Heart left ventricle (tissue), 16 donors: Measurements from ENCODE around the gene DBET. TPM values are rescaled to one million over a fixed set of nuclear protein-coding genes. Genes with fewer than 3 reads are reported as not detected.
A peak's percentile ranks its signal among the peaks of the same experiment; 100 is the strongest.

Experiments used
- ATAC-seq, 4 donors: fragments of 200-7000 bp; cut with Tn5 transposase; one replicate each; pipeline ENCODE4 v1.9.1; 2020 to 2022; ENCODE audit warnings: moderate library complexity in 4 of 4, mild to moderate bottlenecking in 3 of 4, moderate number of reproducible peaks in 1 of 4
- DNase-seq, 5 donors: peaks; one replicate each; pipeline ENCODE4 v3.0.0-alpha.2; 2020
- H3K27ac ChIP-seq, 12 donors: fragments of 200-600 bp; sonication (generic) in 4 of 12; one replicate each; pipeline versions ENCODE4 v1.5.0 to v1.8.0; 2016 to 2022; ENCODE audit warnings: mild to moderate bottlenecking in 2 of 12
- H3K27me3 ChIP-seq, 9 donors: fragments of 200-600 bp; sonication (generic) in 2 of 9; one replicate each; pipeline versions ENCODE4 v1.5.1 to v1.8.0; 2016 to 2022; ENCODE audit warnings: mild to moderate bottlenecking in 3 of 9
- H3K36me3 ChIP-seq, 9 donors: fragments of 200-600 bp; sonication (generic) in 2 of 9; one replicate each; pipeline versions ENCODE4 v1.5.0 to v1.8.0; 2018 to 2022; ENCODE audit warnings: mild to moderate bottlenecking in 2 of 9
- H3K4me1 ChIP-seq, 12 donors: fragments of 200-600 bp; sonication (generic) in 4 of 12; one replicate each; pipeline versions ENCODE4 v1.5.0 to v1.8.0; 2016 to 2022; ENCODE audit warnings: mild to moderate bottlenecking in 3 of 12
- H3K4me3 ChIP-seq, 12 donors: fragments of 200-600 bp; sonication (generic) in 4 of 12; one replicate each; pipeline versions ENCODE4 v1.5.0 to v1.8.0; 2017 to 2022; ENCODE audit warnings: mild to moderate bottlenecking in 9 of 12, moderate library complexity in 4 of 12
- H3K9me3 ChIP-seq, 12 donors: fragments of 200-600 bp; sonication (generic) in 4 of 12; one replicate each; pipeline versions ENCODE4 v1.5.0 to v1.8.0; 2016 to 2022; ENCODE audit warnings: mild to moderate bottlenecking in 1 of 12
- POLR2A ChIP-seq, 2 donors: fragments of 450-650 bp; IDR thresholded peaks; one replicate each; pipeline ENCODE4 v1.6.1; 2017; ENCODE audit warnings: antibody characterized with exemption in 2 of 2, mild to moderate bottlenecking in 2 of 2, moderate library complexity in 2 of 2
- WGBS, 4 donors: extraction: QIAGEN DNeasy Blood & Tissue Kit in 2 of 4; methylation state at CpG; one replicate each; pipeline versions ENCODE4 v1.1.5 to v1.1.7; 2013 to 2018; 5-methylcytosine and 5-hydroxymethylcytosine counted together
- intact Hi-C, 10 donors: fragments of 100-400 bp; cut with DNase I; formaldehyde crosslinking; loops; one replicate each; pipeline versions ENCODE4 v1.11.1 to v1.14.2; 2022
- polyA plus RNA-seq, 2 donors: library from polyadenylated mRNA; stranded (reverse); fragments of 200-250 nt; gene quantifications; one replicate each; pipeline ENCODE4 v1.2.3, GENCODE V29; 2013
- total RNA-seq, 9 donors: library from RNA; depleted of rRNA in 2 of 9; stranded (reverse); fragments of >200 nt in 2 of 9; fragmentation: NEBNext Ultra II Directional in 3 of 9; extraction: Animal tissue kit (Norgen Biotek cat#: 25700) in 3 of 9; gene quantifications; one replicate each; pipeline versions ENCODE4 v1.1.0 to v1.2.4, GENCODE V29; 2016 to 2023
- TF ChIP-seq, protein P1 (sequence below), 12 donors: fragments of 200-600 bp; sonication (generic) in 4 of 12; IDR thresholded peaks; one replicate each; pipeline versions ENCODE4 v1.5.0 to v1.8.0; 2018 to 2022; ENCODE audit warnings: antibody characterized with exemption in 12 of 12, mild to moderate bottlenecking in 5 of 12
- donor health status: ischemic (EF 13 %, LVEDD 7.1; RV severe dilation, severe dysfunction).
- donor health status: healthy with polysubstance abuse.
- donor health status: DM: no; HTN: yes; CAD: no.
- donor health status: DM: no; HTN: no; CAD: no.
- donor health status: ischemic (EF 25% LVEDD 6.9; RV normal size, moderate dysfunction).
- donor health status: ischemic (EF 25% LVEDD 5.7; RV mildly dilated, moderate dysfunction).
- donor health status: healthy.
- donor health status: DM: yes; HTN: yes; CAD: no.
- donor health status: ischemic (EF 35%, LVEDD 5.7; RV mildly dilated, moderate dysfunction).
- donor health status: nonischemic (EF 11% LVEDD 7.7; RV severe dilation, severe dysfunction).
- donor health status: DM: yes; HTN: yes; CAD: no.
- donor health status: PGD.
- donor health status: ischemic (EF 29% LVEDD 5.4; RV normal size, mild dysfunction).
- donor health status: nonischemic (EF 23%, LVEDD 6.1; RV moderate dilation, normal function).

The DBET gene
- total and polyA plus RNA-seq, 11 donors: not detected

DNA sequence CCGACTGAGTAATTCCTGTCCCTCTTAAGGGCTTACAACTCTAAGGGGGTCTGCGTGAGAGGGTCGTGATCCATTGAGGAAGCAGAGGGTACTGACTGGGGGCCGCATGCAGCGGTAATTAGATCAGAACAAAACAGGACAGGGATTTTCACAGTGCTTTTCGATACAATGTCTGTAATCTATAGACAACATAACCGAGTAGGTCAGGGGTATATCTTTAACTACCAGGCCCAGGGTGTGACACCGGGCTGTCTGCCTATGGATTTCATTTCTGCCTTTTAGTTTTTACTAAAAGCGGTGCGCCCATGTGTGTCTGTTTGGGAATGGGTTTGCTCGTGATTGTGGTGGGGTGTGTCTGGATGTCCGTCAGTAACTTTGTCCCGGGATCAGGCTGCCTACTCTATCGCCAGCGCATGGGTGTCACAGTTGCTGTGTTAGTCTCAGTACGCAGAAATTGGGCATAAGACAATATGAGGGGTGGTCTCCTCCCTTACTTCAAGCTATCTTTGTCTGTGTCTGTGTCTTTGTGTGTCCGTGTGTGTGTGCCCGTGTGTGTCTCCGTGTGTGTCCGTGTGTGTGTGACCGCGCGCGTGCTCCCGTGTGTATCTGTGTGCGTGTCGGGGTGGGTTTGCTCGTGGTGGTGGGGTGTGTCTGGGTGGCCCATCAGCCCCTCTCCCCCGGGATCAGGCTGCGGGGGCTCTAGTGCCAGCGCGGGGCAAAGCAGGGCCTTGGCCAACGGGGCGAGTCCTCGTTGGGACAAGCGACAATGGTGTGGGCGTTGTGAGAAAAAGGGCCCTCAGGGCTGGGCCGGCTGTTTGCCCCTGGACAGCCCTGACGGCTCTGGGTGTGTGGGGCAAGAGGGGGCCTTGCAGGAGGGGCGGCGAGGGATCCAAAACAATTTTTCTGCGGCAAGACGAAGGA is 47.7 kb upstream of the DBET start:
- ATAC-seq (no peak), DNase-seq (no peak)
- TF ChIP-seq POLR2A (IDR thresholded peaks at IDR 0.05): no peak
- TF ChIP-seq, protein P1, sequence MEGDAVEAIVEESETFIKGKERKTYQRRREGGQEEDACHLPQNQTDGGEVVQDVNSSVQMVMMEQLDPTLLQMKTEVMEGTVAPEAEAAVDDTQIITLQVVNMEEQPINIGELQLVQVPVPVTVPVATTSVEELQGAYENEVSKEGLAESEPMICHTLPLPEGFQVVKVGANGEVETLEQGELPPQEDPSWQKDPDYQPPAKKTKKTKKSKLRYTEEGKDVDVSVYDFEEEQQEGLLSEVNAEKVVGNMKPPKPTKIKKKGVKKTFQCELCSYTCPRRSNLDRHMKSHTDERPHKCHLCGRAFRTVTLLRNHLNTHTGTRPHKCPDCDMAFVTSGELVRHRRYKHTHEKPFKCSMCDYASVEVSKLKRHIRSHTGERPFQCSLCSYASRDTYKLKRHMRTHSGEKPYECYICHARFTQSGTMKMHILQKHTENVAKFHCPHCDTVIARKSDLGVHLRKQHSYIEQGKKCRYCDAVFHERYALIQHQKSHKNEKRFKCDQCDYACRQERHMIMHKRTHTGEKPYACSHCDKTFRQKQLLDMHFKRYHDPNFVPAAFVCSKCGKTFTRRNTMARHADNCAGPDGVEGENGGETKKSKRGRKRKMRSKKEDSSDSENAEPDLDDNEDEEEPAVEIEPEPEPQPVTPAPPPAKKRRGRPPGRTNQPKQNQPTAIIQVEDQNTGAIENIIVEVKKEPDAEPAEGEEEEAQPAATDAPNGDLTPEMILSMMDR (IDR thresholded peaks at IDR 0.05): no peak
- Histone ChIP-seq H3K27me3 (peaks cover 36 to 100% (median 80%) of the 10 kb centered on the region in 9 donors), H3K9me3 (peaks cover 0 to 3% (median 0%) of the 10 kb centered on the region in 12 donors), H3K36me3 (no peaks in the 10 kb centered on the region), H3K27ac (no peak overlapping the region), H3K4me1 (peaks cover 0 to 41% (median 10%) of the 10 kb centered on the region in 12 donors), H3K4me3 (no peak overlapping the region)
- 14 to 19% (median 17%) methylated on average over 30 to 43 of the region's 43 CpGs for WGBS, 4 donors
- intact Hi-C loops: no loop called here

DNA sequence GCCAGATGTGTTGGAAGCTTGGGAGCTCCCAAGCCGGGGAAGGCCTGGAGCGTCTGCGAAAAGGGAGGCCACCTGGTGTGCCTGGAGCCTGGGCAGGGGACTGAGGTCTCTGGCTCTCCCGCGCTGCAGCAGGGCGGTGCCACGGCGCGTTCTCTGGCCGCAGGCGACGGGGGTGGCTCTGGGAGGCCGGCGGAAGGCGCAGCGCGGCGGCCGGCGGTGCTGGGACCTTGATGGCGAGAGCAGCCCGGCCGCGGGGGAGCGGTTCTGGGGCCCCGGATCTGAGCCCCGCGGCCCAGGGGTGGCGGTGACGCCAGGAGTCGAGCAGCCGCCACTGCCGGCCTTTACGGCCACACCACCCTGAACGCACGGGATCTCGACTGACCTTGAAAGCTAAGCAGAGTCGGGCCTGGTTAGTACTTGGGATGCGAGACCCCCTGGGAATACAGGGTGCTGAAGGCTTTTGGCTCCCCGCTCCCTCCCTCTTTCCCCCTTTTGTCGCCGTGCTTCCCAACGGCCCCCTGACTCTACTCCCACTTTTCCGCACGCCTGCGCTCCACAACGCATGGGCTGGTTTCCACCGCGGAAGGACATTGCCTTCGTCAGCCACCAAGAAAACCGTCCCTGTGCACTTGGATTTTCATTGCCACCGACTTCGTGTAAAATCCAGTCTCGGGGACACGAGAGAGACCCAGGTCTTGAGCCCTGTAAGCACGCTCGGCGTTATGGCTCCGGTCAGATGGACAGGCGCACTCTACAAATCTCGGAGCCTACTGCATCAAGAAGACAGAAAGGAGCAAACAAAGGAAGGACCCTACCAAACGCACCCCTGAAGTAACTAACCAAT is 46.7 kb upstream of the DBET start:
- DNase-seq (no peak), ATAC-seq (peak in 1 of 4 donors; percentile 23)
- Histone ChIP-seq H3K4me1 (peaks cover 0 to 41% (median 10%) of the 10 kb centered on the region in 12 donors), H3K27me3 (peaks cover 36 to 92% (median 77%) of the 10 kb centered on the region in 9 donors), H3K9me3 (peaks cover 0 to 3% (median 0%) of the 10 kb centered on the region in 12 donors), H3K36me3 (no peaks in the 10 kb centered on the region), H3K27ac (no peak overlapping the region), H3K4me3 (peak overlapping the region in 3 of 12 donors; percentile 9 to 31 (median 16))
- WGBS, 4 donors: 2 to 8% (median 5%) methylated on average over 24 to 62 of the region's 62 CpGs
- intact Hi-C loops: no loop called here
- TF ChIP-seq, protein P1 (IDR thresholded peaks at IDR 0.05): no peak
- no peak for TF ChIP-seq POLR2A (IDR thresholded peaks at IDR 0.05)

DNA sequence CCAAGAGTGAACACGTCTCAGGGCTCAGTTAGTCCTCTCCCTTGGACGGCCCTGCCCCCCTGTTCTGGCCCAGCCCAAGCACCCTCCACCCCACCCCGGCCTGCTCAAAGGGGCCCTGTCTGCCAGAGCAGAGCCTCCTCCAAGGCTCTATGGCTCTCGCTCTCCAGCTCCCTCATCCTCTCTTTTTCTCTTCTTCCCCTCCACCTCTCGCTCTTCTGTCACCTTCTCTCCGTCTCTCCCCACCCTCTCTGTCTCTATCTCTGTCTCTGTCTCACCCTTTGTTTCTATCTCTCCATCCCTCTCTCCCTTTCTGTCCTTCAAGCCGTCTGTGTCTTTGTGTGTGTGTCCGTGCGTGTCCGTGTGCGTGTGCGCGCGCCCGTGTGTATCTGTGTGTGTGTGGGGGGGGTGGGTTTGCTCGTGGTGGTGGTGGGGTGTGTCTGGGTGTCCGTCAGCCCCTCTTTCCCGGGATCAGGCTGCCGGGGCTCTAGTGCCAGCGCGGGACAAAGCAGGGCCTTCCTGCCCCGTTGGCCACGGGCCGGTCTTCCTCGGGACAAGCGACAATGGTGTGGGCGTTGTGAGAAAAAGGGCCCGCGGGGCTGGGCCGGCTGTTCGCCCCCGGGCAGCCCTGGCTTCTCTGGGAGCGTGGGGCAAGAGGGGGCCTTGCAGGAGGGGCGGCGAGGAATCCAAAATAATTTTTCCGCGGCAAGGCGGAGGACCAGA is 45.9 kb upstream of the DBET start:
- peaks cover 36 to 87% (median 72%) of the 10 kb centered on the region in 9 donors for H3K27me3 ChIP-seq
- peaks cover 0 to 44% (median 11%) of the 10 kb centered on the region in 12 donors for H3K4me1 ChIP-seq
- intact Hi-C loops: no loop called here
- H3K36me3 ChIP-seq: no peaks in the 10 kb centered on the region
- H3K9me3 ChIP-seq: peaks cover 0 to 3% (median 0%) of the 10 kb centered on the region in 12 donors
- TF ChIP-seq, protein P1 (IDR thresholded peaks at IDR 0.05): no peak
- no peak for TF ChIP-seq POLR2A (IDR thresholded peaks at IDR 0.05)
- no peak overlapping the region for H3K4me3 ChIP-seq
- H3K27ac ChIP-seq: no peak overlapping the region
- ATAC-seq (no peak), DNase-seq (no peak)
- WGBS, 4 donors: 6 to 12% (median 9%) methylated on average over 30 to 38 of the region's 38 CpGs
